Keratinocyte (primary cell): ENCODE data around the gene ZNF83. TPM values are rescaled to one million over a fixed set of nuclear protein-coding genes. Genes with fewer than 3 reads are reported as not detected.

ENCODE experiments used
- DNase-seq: peaks from one replicate; pipeline ENCODE4 v3.0.0-alpha.2; 2011; ENCODE audit warnings: low read depth, missing footprints, low spot score
- FAIRE-seq: peaks from 2 replicates; lab custom pipeline; 2011; peaks lifted over from hg19 to GRCh38; lab: Jason Lieb, UNC
- H2AFZ ChIP-seq: 2 replicates; pipeline ENCODE4 v1.6.0; 2012; ENCODE audit warnings: low read length, control low read depth, inconsistent platforms; ENCODE audit not compliant: control insufficient read depth
- H3K27ac ChIP-seq: 2 replicates; pipeline ENCODE4 v1.5.1; 2011; ENCODE audit warnings: low read length; ENCODE audit not compliant: control insufficient read depth, insufficient read depth
- H3K27me3 ChIP-seq: 3 replicates; pipeline ENCODE4 v1.6.0; 2011; ENCODE audit warnings: low read length; ENCODE audit not compliant: control insufficient read depth, insufficient read depth; ENCODE audit errors: extremely low read depth
- H3K36me3 ChIP-seq, 2 experiments: 2 replicates in 1 of 2; 3 replicates in 1 of 2; pipeline ENCODE4 v1.5.1; 2011; ENCODE audit warnings: low read length in 2 of 2, mild to moderate bottlenecking in 1 of 2; ENCODE audit not compliant: control insufficient read depth in 2 of 2, insufficient read depth in 2 of 2; ENCODE audit errors: extremely low read depth in 1 of 2
- H3K4me1 ChIP-seq: 3 replicates; pipeline ENCODE4 v1.5.1; 2011; ENCODE audit warnings: low read length; ENCODE audit not compliant: control insufficient read depth, insufficient read depth; ENCODE audit errors: extremely low read depth
- H3K4me2 ChIP-seq: 3 replicates; pipeline ENCODE4 v1.6.0; 2011; ENCODE audit warnings: low read depth, low read length; ENCODE audit not compliant: control insufficient read depth, insufficient read depth; ENCODE audit errors: extremely low read depth
- H3K4me3 ChIP-seq, 3 experiments: fragments of 200-600 bp in 1 of 3; sonication (generic) in 1 of 3; 2 replicates in 2 of 3; 3 replicates in 1 of 3; pipeline ENCODE4 v1.5.1; 2011 to 2016; ENCODE audit warnings: low read length in 3 of 3, mild to moderate bottlenecking in 3 of 3, control low read depth in 2 of 3, inconsistent platforms in 1 of 3, low read depth in 1 of 3, mixed read lengths in 1 of 3, mixed run types in 1 of 3, moderate library complexity in 1 of 3; ENCODE audit not compliant: control insufficient read depth in 2 of 3, insufficient read depth in 2 of 3; ENCODE audit errors: extremely low read depth in 1 of 3
- H3K79me2 ChIP-seq: 2 replicates; pipeline ENCODE4 v1.6.0; 2012; ENCODE audit warnings: low read length; ENCODE audit not compliant: control insufficient read depth, insufficient read depth
- H3K9ac ChIP-seq: 3 replicates; pipeline ENCODE4 v1.6.0; 2011; ENCODE audit warnings: low read length; ENCODE audit not compliant: control insufficient read depth, insufficient read depth; ENCODE audit errors: extremely low read depth
- H3K9me1 ChIP-seq: 3 replicates; pipeline ENCODE4 v1.6.0; 2011; ENCODE audit warnings: low read length; ENCODE audit not compliant: control insufficient read depth, insufficient read depth; ENCODE audit errors: extremely low read depth
- H3K9me3 ChIP-seq: 2 replicates; pipeline ENCODE4 v1.5.1; 2012; ENCODE audit warnings: low read depth, low read length; ENCODE audit not compliant: control insufficient read depth
- H4K20me1 ChIP-seq: 3 replicates; pipeline ENCODE4 v1.6.0; 2011; ENCODE audit warnings: low read length; ENCODE audit not compliant: control insufficient read depth, insufficient read depth; ENCODE audit errors: extremely low read depth
- EZH2 ChIP-seq: IDR thresholded peaks from one replicate; pipeline ENCODE4 v1.6.1; 2012; ENCODE audit warnings: inconsistent platforms, mild to moderate bottlenecking, low read length, moderate library complexity
- dilution Hi-C: fragments of 300-500 bp; cut with MboI; formaldehyde crosslinking; loops from one replicate; pipeline ENCODE4 v1.7.0; 2020; ENCODE audit warnings: low sequenced_read_pairs; ENCODE audit not compliant: extremely low pct_ligation_motif_present
- polyA plus RNA-seq, 5 experiments: library from polyadenylated mRNA; depleted of rRNA in 3 of 5; stranded (reverse) in 3 of 5; stranded (forward) in 1 of 5; unstranded in 1 of 5; fragments of >200 nt; gene quantifications; 1 replicate in 1 of 5; 2 replicates in 3 of 5; 3 replicates in 1 of 5; pipeline versions ENCODE4 v1.2.1 to v1.2.3, GENCODE V29; 2011 to 2012; ENCODE audit warnings: missing spikeins in 2 of 5, low read depth in 1 of 5, low replicate concordance in 1 of 5
- TF ChIP-seq, protein P1 (sequence below), 3 experiments: IDR thresholded peaks in 1 of 3; conservative IDR thresholded peaks in 1 of 3; optimal IDR thresholded peaks in 1 of 3; 2 replicates in 2 of 3; 3 replicates in 1 of 3; pipeline versions ENCODE3 to v1.5.1; 2011; ENCODE audit warnings: low read length in 3 of 3, mild to moderate bottlenecking in 3 of 3, moderate library complexity in 2 of 3, control low read depth in 1 of 3, inconsistent platforms in 1 of 3; ENCODE audit not compliant: insufficient read depth in 2 of 3; ENCODE audit errors: extremely low read depth in 1 of 3

The ZNF83 gene
- polyA plus RNA-seq, 1 donor (not counting 4 experiments of a cell fraction or from before 2014, with no cell fraction given), result 47.3 TPM

GRCh38 chr19:52567921-52568320 is 70.2 kb downstream of the ZNF83 start:
- DNase-seq, result no peak
- H3K9me3 ChIP-seq, result peaks cover under 1% of the 10 kb centered on the region

GRCh38 chr19:52566588-52566987 is 71.6 kb downstream of the ZNF83 start:
- dilution Hi-C loops, result no loop called here
- Histone ChIP-seq H3K27me3 (no peaks in the 10 kb centered on the region), H2AFZ (no peak overlapping the region), H3K36me3 (peaks cover 3 to 4% of the 10 kb centered on the region in 2 experiments), H3K4me2 (no peak overlapping the region), H3K9ac (no peak overlapping the region), H3K4me3 (no peak overlapping the region), H3K9me3 (peaks cover 5% of the 10 kb centered on the region), H3K79me2 (peaks cover 9% of the 10 kb centered on the region), H3K27ac (peak overlapping the region; percentile 33), H3K4me1 (peaks cover 8% of the 10 kb centered on the region), H3K9me1 (no peaks in the 10 kb centered on the region), H4K20me1 (no peaks in the 10 kb centered on the region)
- DNase-seq (peak; percentile 17), FAIRE-seq (peak; percentile 71)
- no peak for TF ChIP-seq EZH2
- TF ChIP-seq, protein P1, sequence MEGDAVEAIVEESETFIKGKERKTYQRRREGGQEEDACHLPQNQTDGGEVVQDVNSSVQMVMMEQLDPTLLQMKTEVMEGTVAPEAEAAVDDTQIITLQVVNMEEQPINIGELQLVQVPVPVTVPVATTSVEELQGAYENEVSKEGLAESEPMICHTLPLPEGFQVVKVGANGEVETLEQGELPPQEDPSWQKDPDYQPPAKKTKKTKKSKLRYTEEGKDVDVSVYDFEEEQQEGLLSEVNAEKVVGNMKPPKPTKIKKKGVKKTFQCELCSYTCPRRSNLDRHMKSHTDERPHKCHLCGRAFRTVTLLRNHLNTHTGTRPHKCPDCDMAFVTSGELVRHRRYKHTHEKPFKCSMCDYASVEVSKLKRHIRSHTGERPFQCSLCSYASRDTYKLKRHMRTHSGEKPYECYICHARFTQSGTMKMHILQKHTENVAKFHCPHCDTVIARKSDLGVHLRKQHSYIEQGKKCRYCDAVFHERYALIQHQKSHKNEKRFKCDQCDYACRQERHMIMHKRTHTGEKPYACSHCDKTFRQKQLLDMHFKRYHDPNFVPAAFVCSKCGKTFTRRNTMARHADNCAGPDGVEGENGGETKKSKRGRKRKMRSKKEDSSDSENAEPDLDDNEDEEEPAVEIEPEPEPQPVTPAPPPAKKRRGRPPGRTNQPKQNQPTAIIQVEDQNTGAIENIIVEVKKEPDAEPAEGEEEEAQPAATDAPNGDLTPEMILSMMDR (optimal IDR thresholded peaks at IDR 0.05 in 1 of 3, IDR thresholded peaks at IDR 0.05 in 1 of 3, conservative IDR thresholded peaks at IDR 0.05 in 1 of 3; ENCODE audit: extremely low read depth in 1 of 3, insufficient read depth in 2 of 3, low read length in 3 of 3), result no peak

More at GRCh38 chr19:52567921-52568320, 70.2 kb downstream of the ZNF83 start:
- no peak overlapping the region for H3K9ac ChIP-seq
- no peaks in the 10 kb centered on the region for H4K20me1 ChIP-seq
- peaks cover 10% of the 10 kb centered on the region for H3K79me2 ChIP-seq
- H2AFZ ChIP-seq, result no peak overlapping the region
- FAIRE-seq, result no peak
- TF ChIP-seq EZH2, result no peak
- TF ChIP-seq, protein P1 (optimal IDR thresholded peaks at IDR 0.05 in 1 of 3, IDR thresholded peaks at IDR 0.05 in 1 of 3, conservative IDR thresholded peaks at IDR 0.05 in 1 of 3; ENCODE audit: extremely low read depth in 1 of 3, insufficient read depth in 2 of 3, low read length in 3 of 3), result no peak
- H3K4me1 ChIP-seq, result peaks cover 8% of the 10 kb centered on the region
- no peak overlapping the region for H3K4me3 ChIP-seq
- H3K36me3 ChIP-seq, result peaks cover 3 to 6% of the 10 kb centered on the region in 2 experiments
- dilution Hi-C loops, result no loop called here
- H3K9me1 ChIP-seq, result no peaks in the 10 kb centered on the region
- no peak overlapping the region for H3K27ac ChIP-seq
- no peak overlapping the region for H3K4me2 ChIP-seq
- no peaks in the 10 kb centered on the region for H3K27me3 ChIP-seq
